Motor neuron (in vitro differentiated cells): Measurements from ENCODE around the gene RAB25. TPM values are rescaled to one million over a fixed set of nuclear protein-coding genes. Genes with fewer than 3 reads are reported as not detected.
"Not testable (repeated sequence)": the region's sequence is repeated elsewhere in the genome, so short reads cannot be mapped to it uniquely, and the experiment has no call there.

ENCODE experiments used
- ATAC-seq, 8 experiments: fragments of 200-7000 bp; cut with Tn5 transposase; replicated peaks in 6 of 8; 2 replicates each; pipeline ENCODE4 v1.8.0; 2021; ENCODE audit warnings: mild to moderate bottlenecking in 8 of 8, moderate library complexity in 8 of 8
- H3K27ac ChIP-seq, 2 donors: fragments of 250-450 bp; sonication (Bioruptor Pico); 2 replicates each; pipeline ENCODE4 v1.9.0; 2021; ENCODE audit warnings: antibody characterized with exemption in 2 of 2, mild to moderate bottlenecking in 2 of 2, moderate library complexity in 1 of 2
- H3K4me1 ChIP-seq, 2 donors: fragments of 250-450 bp; sonication (Bioruptor Pico); replicated peaks in 1 of 2; 2 replicates each; pipeline ENCODE4 v1.6.1; 2021; ENCODE audit warnings: antibody characterized with exemption in 2 of 2, mild to moderate bottlenecking in 2 of 2, moderate library complexity in 1 of 2
- H3K4me3 ChIP-seq, 5 donors: fragments of 250-450 bp; sonication (Bioruptor Pico); 2 replicates each; pipeline ENCODE4 v1.9.0; 2021; ENCODE audit warnings: antibody characterized with exemption in 5 of 5, mild to moderate bottlenecking in 5 of 5, moderate library complexity in 4 of 5
- WGBS, 10 experiments: fragments of 450-650 bp; shearing (Covaris generic); methylation state at CpG; one replicate each; pipeline ENCODE4 v1.0.0; 2022; 5-methylcytosine and 5-hydroxymethylcytosine counted together
- in situ Hi-C, 9 experiments: fragments of 400-800 bp; cut with MboI; loops; one replicate each; pipeline ENCODE4 v1.15.0; 2021; ENCODE audit warnings: low sequenced_read_pairs in 9 of 9, low pct_unique_long_range_greater_than_20kb in 2 of 9; ENCODE audit not compliant: unreplicated experiment in 9 of 9
- total RNA-seq, 8 experiments: library from RNA; unstranded; fragments of 300-600 nt; gene quantifications; 2 replicates each; pipeline versions ENCODE4 v1.2.3 to v1.2.4, GENCODE V29; 2022

RAB25 gene
- total RNA-seq, 8 experiments from 2014 or later: 0.50 to 1.3 (median 1.1) TPM; not detected in 3

- H3K27ac ChIP-seq: no peak overlapping the region
- H3K4me1 ChIP-seq: peaks cover 3 to 12% of the 10 kb centered on the region in 2 donors
- 60 to 100% (median 87%) methylated on average over 1 to 2 of the region's 3 CpGs; no CpG with 5 or more reads in 5 of the 10 experiments for WGBS, 10 experiments
- H3K4me3 ChIP-seq: no peak overlapping the region
- peak in 3 of 8 experiments; percentile 44 to 81 (median 69) for ATAC-seq
- in situ Hi-C loops: no loop called here
Observed at GRCh38 chr1:156062189-156062588, 1.2 kb downstream of the RAB25 start.

- in situ Hi-C loops: no loop called here
- ATAC-seq: peak in 1 of 8 experiments; percentile 42
- peaks cover 3 to 12% of the 10 kb centered on the region in 2 donors for H3K4me1 ChIP-seq
- H3K27ac ChIP-seq: no peak overlapping the region
- 13 to 65% (median 43%) methylated on average over 1 to 2 of the region's 2 CpGs; no CpG with 5 or more reads in 4 of the 10 experiments for WGBS, 10 experiments
- H3K4me3 ChIP-seq: no peak overlapping the region
Observed at GRCh38 chr1:156063997-156064285, 3.0 kb downstream of the RAB25 start.

GRCh38 chr1:156064615-156065014 is 3.7 kb downstream of the RAB25 start:
- Histone ChIP-seq H3K4me1 (peaks cover 3 to 12% of the 10 kb centered on the region in 2 donors), H3K4me3 (no peak overlapping the region), H3K27ac (no peak overlapping the region)
- 80 to 100% (median 100%) methylated on average over 1 to 2 of the region's 2 CpGs; no CpG with 5 or more reads in 4 of the 10 experiments for WGBS, 10 experiments
- in situ Hi-C loops: no loop called here
- no peak for ATAC-seq

- in situ Hi-C loops: no loop called here
- ATAC-seq: peak in 1 of 8 experiments; percentile 2
- 83 to 100% (median 95%) methylated on average over 1 to 3 of the region's 3 CpGs; no CpG with 5 or more reads in 3 of the 10 experiments for WGBS, 10 experiments
- H3K27ac ChIP-seq: no peak overlapping the region
- H3K4me3 ChIP-seq: no peak overlapping the region
- H3K4me1 ChIP-seq: peaks cover 3 to 12% of the 10 kb centered on the region in 2 donors
Observed at GRCh38 chr1:156065212-156065611, 4.3 kb downstream of the RAB25 start.

GRCh38 chr1:156065871-156066270 is 4.9 kb downstream of the RAB25 start:
- peaks cover 3 to 12% of the 10 kb centered on the region in 2 donors for H3K4me1 ChIP-seq
- H3K4me3 ChIP-seq: no peak overlapping the region
- peak in 5 of 8 experiments; percentile 7 to 27 (median 16) for ATAC-seq
- 67 to 100% (median 77%) methylated on average over 1 to 10 of the region's 16 CpGs; no CpG with 5 or more reads in 4 of the 10 experiments for WGBS, 10 experiments
- in situ Hi-C loops: no loop called here
- no peak overlapping the region for H3K27ac ChIP-seq

- no peak for ATAC-seq
- Histone ChIP-seq H3K4me1 (peaks cover 3 to 5% of the 10 kb centered on the region in 2 donors), H3K27ac (no peak overlapping the region), H3K4me3 (no peak overlapping the region)
- in situ Hi-C loops: no loop called here
- 50 to 80% (median 54%) methylated on average over 1 to 2 of the region's 2 CpGs; no CpG with 5 or more reads in 6 of the 10 experiments for WGBS, 10 experiments
Observed at GRCh38 chr1:156067262-156067661, 6.3 kb downstream of the RAB25 start.

GRCh38 chr1:156069490-156070455 is 8.8 kb downstream of the RAB25 start:
- Histone ChIP-seq H3K4me1 (peaks cover 12 to 13% of the 10 kb centered on the region in 2 donors), H3K27ac (no peak overlapping the region), H3K4me3 (no peak overlapping the region)
- no peak for ATAC-seq
- in situ Hi-C loops: no loop called here
- WGBS, 10 experiments: 20 to 100% (median 87%) methylated on average over 1 to 3 of the region's 3 CpGs; no CpG with 5 or more reads in 4 of the 10 experiments

- Histone ChIP-seq H3K4me3 (no peak overlapping the region), H3K27ac (no peak overlapping the region), H3K4me1 (peaks cover 18 to 19% of the 10 kb centered on the region in 2 donors)
- no CpG with 5 or more reads among the region's 4 CpGs for WGBS, 10 experiments
- in situ Hi-C loops: no loop called here
- peak in 1 of 8 experiments; percentile 3 for ATAC-seq
Observed at GRCh38 chr1:156070548-156070947, 9.6 kb downstream of the RAB25 start.

GRCh38 chr1:156071332-156071816 is 10.4 kb downstream of the RAB25 start:
- WGBS, 10 experiments: 76 to 100% (median 96%) methylated on average over 2 to 6 of the region's 7 CpGs; no CpG with 5 or more reads in 4 of the 10 experiments
- H3K4me3 ChIP-seq, H3K27ac ChIP-seq, in situ Hi-C loops, ATAC-seq: not testable (repeated sequence)
- H3K4me1 ChIP-seq: peaks cover 24 to 25% of the 10 kb centered on the region in 2 donors

- no peak for ATAC-seq
- H3K27ac ChIP-seq: no peak overlapping the region
- H3K4me1 ChIP-seq: peaks cover 24 to 32% of the 10 kb centered on the region in 2 donors
- in situ Hi-C loops: no loop called here
- 0 to 70% (median 38%) methylated on average over 1 to 2 of the region's 6 CpGs; no CpG with 5 or more reads in 6 of the 10 experiments for WGBS, 10 experiments
- H3K4me3 ChIP-seq: no peak overlapping the region
Observed at GRCh38 chr1:156072251-156072650, 11.3 kb downstream of the RAB25 start.

GRCh38 chr1:156073110-156073687 is 12.2 kb downstream of the RAB25 start:
- no peak overlapping the region for H3K4me3 ChIP-seq
- in situ Hi-C loops: no loop called here
- H3K4me1 ChIP-seq: peaks cover 27 to 38% of the 10 kb centered on the region in 2 donors
- H3K27ac ChIP-seq: no peak overlapping the region
- ATAC-seq: no peak
- WGBS, 10 experiments: 0 to 57% (median 44%) methylated on average over 1 of the region's 1 CpG; no CpG with 5 or more reads in 7 of the 10 experiments

GRCh38 chr1:156073740-156074139 is 12.8 kb downstream of the RAB25 start:
- 0 to 100% (median 22%) methylated on average over 1 to 5 of the region's 5 CpGs for whole genome bisulfite sequencing, 10 experiments
- H3K4me3 ChIP-seq: no peak overlapping the region
- peaks cover 33 to 44% of the 10 kb centered on the region in 2 donors for H3K4me1 ChIP-seq
- in situ Hi-C loops: no loop called here
- no peak overlapping the region for H3K27ac ChIP-seq
- ATAC-seq: peak in 2 of 8 experiments; percentile 14 to 27

- H3K4me1 ChIP-seq: peaks cover 42 to 53% of the 10 kb centered on the region in 2 donors
- in situ Hi-C loops: loop anchor here in 4 of 9 experiments (25.0 kb wide), 2 partner anchors 138 to 163 kb away; partner anchors contain the start of genes BGLAP (in 2 of the 4), PAQR6 (in 2 of the 4) and PMF1 (in 2 of the 4)
- H3K4me3 ChIP-seq: no peak overlapping the region
- ATAC-seq: peak in 4 of 8 experiments; percentile 1 to 15 (median 8)
- WGBS, 10 experiments: 24 to 100% (median 66%) methylated on average over 1 to 4 of the region's 8 CpGs; no CpG with 5 or more reads in 4 of the 10 experiments
- H3K27ac ChIP-seq: no peak overlapping the region
Observed at GRCh38 chr1:156074661-156075060, 13.7 kb downstream of the RAB25 start.
